Kidney epithelial cell (primary cell): ENCODE results near the gene LSS. TPM values are rescaled to one million over a fixed set of nuclear protein-coding genes. Genes with fewer than 3 reads are reported as not detected.
"Not testable (repeated sequence)": the region's sequence is repeated elsewhere in the genome, so short reads cannot be mapped to it uniquely, and the experiment has no call there.

Experiments used
- DNase-seq: peaks from one replicate; pipeline ENCODE4 v3.0.0-alpha.2; 2010; ENCODE audit warnings: low read depth
- H3K27me3 ChIP-seq: 2 replicates; pipeline ENCODE4 v1.6.0; 2011; ENCODE audit warnings: low read length; ENCODE audit not compliant: control insufficient read depth, insufficient read depth
- H3K36me3 ChIP-seq: 2 replicates; pipeline ENCODE4 v1.5.1; 2011; ENCODE audit warnings: low read length; ENCODE audit not compliant: control insufficient read depth, insufficient read depth
- H3K4me3 ChIP-seq: 2 replicates; pipeline ENCODE4 v1.5.1; 2011; ENCODE audit warnings: low read depth, mild to moderate bottlenecking, control low read depth, low read length
- CTCF ChIP-seq: IDR thresholded peaks from 2 replicates; pipeline ENCODE4 v1.5.1; 2011; ENCODE audit warnings: mild to moderate bottlenecking, moderate library complexity, low read length, control low read depth, inconsistent platforms; ENCODE audit not compliant: insufficient read depth, poor library complexity, severe bottlenecking
- total RNA-seq: library from RNA; depleted of rRNA; stranded (reverse); fragments of >200 nt; gene quantifications from 2 replicates; pipeline ENCODE4 v1.2.3, GENCODE V29; 2015

The LSS gene
- total RNA-seq, 1 donor from 2014 or later = 74.5 TPM

- no peak for DNase-seq
- H3K36me3 ChIP-seq = peaks cover 3% of the 10 kb centered on the region
- no peak for TF ChIP-seq CTCF
- H3K4me3 ChIP-seq = no peak overlapping the region
- H3K27me3 ChIP-seq = no peaks in the 10 kb centered on the region
Observed at GRCh38 chr21:46245213-46245915, 16.8 kb upstream of the LSS start.

- TF ChIP-seq CTCF = no peak
- Histone ChIP-seq H3K27me3 (no peaks in the 10 kb centered on the region), H3K4me3 (no peak overlapping the region), H3K36me3 (peaks cover 3% of the 10 kb centered on the region)
- DNase-seq = no peak
Observed at GRCh38 chr21:46244602-46245001, 16.0 kb upstream of the LSS start.

- H3K27me3 ChIP-seq = no peaks in the 10 kb centered on the region
- no peak for DNase-seq
- H3K4me3 ChIP-seq = no peak overlapping the region
- TF ChIP-seq CTCF = no peak
- H3K36me3 ChIP-seq = peaks cover 5% of the 10 kb centered on the region
Observed at GRCh38 chr21:46243960-46244361, 15.4 kb upstream of the LSS start.

- TF ChIP-seq CTCF = no peak
- H3K27me3 ChIP-seq = no peaks in the 10 kb centered on the region
- no peak for DNase-seq
- H3K4me3 ChIP-seq = no peak overlapping the region
- H3K36me3 ChIP-seq = peaks cover 6% of the 10 kb centered on the region
Observed at GRCh38 chr21:46243325-46243724, 14.8 kb upstream of the LSS start.

GRCh38 chr21:46241577-46241976, 13.0 kb upstream of the LSS start:
- DNase-seq, H3K27me3 ChIP-seq, H3K4me3 ChIP-seq, H3K36me3 ChIP-seq: not testable (repeated sequence)

- no peak for DNase-seq
- peaks cover 5% of the 10 kb centered on the region for H3K36me3 ChIP-seq
- no peak for TF ChIP-seq CTCF
- no peak overlapping the region for H3K4me3 ChIP-seq
- H3K27me3 ChIP-seq = no peaks in the 10 kb centered on the region
Observed at GRCh38 chr21:46239817-46240325, 11.3 kb upstream of the LSS start.
